Hematopoietic multipotent progenitor cell (in vitro differentiated cells): Measurements from ENCODE around the gene ST6GALNAC1. TPM values are rescaled to one million over a fixed set of nuclear protein-coding genes. Genes with fewer than 3 reads are reported as not detected.

Source experiments
- DNase-seq, 3 donors: peaks; one replicate each; pipeline ENCODE4 v3.0.0-alpha.2; 2011 to 2015; ENCODE audit warnings: low read depth in 2 of 3, low spot score in 2 of 3
- small RNA-seq: library from RNA; depleted of rRNA; stranded (forward); fragments of <200 nt; gene quantifications from one replicate; pipeline ENCODE3, GENCODE V24; 2012
- total RNA-seq: library from RNA; depleted of rRNA; stranded (reverse); fragments of >200 nt; gene quantifications from one replicate; pipeline ENCODE4 v1.2.3, GENCODE V29; 2012

Gene ST6GALNAC1
- total RNA-seq, 1 donor = 1.6 TPM

DNA sequence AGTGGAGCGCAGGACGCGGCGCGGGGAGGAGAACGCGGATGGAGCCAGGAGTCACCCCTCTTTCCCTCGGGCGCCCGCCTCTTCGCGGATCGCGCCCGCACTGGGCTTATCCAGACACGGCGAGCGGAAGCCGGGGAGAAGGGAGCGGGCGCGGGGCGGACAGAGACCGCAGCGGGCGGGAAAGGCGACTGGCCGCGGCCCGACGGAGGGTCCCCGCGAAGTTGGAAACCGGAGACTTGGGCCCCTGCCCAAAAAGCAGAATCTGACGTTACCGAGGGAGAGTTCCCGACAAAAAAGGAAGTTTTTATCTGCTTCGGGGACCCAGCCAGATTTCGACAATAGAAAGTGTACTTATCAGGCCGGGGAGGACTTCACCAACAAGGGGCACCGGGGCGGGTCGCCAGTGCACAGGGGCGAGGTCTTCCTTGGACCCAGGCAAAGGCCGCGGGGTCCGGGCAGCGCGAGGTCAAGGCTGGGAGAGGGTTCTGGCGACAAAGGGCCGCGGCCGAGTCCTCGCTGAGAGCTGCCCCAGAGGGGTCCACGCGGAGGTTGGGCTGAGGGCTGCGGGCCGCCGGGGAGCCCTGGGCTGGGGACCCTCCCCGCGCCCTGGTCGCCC lies 58.4 kb downstream of the ST6GALNAC1 start:
- no peak for DNase-seq

DNA sequence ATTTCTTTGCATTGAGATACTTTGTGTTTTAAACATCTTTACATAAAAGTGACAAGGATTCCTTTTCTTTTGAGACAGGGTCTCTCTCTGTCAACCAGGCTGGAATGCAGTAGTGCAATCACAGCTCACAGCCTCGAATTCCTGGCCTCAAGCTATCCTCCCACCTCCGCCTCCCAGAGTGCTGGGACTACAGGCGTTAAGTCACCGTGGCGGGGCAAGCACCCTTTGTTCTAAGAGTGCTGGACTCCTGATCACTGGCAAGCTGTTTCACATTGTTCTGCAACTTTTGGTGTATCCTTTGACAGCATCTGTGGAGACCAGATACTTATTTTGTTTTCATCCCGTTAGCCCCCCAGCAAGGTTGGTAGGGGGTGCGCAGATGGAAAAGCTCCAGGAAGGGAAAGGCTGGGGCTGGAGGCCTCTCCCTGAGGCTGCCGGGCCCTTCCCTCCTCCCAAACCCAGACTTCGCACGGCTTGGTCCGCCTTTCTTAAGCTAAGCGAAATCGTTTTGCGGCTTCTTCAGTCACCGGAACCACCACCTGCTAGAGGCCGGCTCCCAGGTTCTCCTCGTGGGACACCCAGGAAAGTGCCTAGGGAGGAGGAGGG lies 59.0 kb downstream of the ST6GALNAC1 start:
- no peak for DNase-seq

DNA sequence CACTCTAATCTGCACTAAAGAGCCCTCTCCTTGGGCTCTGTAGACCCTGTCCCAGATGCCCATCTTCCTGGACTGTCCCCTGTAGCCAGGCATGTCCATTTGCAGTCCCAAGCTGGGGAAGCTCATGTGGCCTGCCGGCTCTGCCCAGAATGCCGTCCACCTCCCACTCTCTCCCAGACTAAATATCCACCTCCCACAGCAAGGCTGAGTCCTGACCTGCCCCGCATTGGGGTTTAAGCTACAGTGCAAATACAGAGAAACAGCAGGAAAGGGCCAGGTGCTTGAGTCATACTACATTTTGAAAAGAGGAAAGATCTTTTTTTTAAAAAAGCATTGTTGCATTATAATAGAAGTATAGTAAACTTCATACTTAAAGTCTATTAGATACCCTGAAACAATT lies 60.9 kb downstream of the ST6GALNAC1 start:
- DNase-seq = no peak

DNA sequence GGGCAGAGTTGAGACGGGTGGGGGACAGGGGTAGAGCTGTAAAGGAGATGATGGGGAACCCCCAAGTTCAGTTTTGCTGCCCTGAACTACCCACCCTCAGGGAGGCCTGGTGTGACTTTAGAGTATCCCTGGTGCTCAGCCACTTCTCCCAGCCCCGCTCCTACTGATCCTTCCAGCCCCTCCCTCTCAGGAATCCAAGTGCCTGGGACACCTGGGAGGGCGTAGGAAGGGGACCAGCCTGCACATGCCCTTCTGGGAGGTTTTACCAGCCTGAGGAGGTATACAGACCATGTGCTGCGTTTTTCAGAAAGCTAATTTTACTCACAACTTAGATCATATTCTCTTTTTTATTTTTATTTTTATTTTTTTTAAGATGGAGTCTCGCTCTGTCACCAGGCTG lies 62.0 kb downstream of the ST6GALNAC1 start:
- no peak for DNase-seq

DNA sequence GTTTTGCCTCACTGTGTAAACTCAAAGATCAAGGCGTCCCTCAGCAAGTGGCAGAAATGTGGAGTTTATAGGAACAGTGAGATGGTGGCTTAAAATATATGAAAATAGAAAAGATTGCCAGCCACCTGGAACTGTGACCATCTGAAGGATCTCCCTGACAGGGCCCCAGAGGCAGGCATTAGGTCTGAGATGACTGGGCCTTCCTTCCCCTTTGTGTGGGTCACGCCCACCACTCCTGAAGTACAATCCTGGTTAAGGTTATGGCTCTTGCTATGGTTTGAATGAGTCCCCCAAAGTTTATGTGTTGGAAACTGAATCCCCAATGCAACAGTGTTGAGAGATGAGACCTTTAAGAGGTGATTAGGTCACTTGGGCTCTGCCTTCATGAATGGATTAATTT lies 64.3 kb downstream of the ST6GALNAC1 start:
- DNase-seq = peak in 1 of 3 donors; percentile 31

DNA sequence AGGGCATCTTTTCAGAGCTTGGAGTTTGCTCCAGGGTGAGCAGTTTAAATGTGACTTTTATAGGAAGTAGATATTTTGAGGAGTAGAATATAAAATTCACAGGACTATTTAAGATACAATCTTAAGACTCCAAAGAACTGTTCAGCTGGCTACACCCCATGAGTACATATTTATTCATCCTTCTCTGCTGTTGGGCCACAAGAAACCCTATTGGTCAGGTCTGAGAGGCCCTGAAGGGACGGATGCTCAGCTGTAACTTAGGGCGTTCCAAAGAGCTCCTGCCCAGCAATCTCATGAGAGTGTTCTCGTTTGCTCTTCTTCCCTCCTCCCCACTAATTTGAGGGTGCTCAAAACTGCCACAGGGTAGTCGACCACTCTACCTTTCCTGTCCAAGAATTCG lies 65.2 kb downstream of the ST6GALNAC1 start:
- DNase-seq = no peak

DNA sequence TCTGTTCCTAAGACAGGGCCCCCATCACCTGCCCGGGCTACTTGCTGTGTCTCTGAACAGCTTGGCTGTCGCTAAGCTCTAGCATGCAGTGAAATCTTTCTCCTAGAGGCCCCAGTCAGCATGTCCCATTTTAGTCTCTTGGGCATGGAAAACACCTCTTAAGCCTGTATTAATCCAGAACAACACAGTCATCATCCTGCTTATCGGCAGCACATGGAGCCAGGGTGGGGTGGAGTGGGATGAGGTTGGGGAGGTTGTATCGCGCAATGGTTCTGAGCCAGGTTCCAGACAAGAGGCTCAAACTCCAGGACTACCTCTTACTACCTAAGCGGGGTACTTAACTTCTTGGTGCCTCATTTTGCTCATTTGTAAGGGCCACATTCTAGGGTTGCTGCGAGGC lies 65.7 kb downstream of the ST6GALNAC1 start:
- no peak for DNase-seq

DNA sequence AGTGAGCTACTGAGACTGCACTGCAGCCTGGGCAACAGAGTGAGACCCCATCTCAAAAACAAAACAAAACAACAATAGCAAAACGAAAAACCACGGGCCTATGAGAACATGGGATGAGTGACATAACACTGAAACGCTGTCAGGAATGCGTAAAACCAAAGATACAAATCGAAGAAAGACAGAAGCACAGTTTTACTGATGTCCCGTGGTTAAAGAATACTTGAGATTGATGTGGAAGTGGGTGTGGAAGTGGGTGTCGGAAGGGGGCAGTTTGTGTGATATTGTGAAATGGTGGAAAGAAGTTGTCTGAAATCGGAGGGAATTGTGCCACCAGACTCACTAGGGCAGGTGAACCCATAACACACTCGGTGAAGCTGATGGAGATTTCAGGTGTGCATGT lies 67.4 kb downstream of the ST6GALNAC1 start:
- no peak for DNase-seq

DNA sequence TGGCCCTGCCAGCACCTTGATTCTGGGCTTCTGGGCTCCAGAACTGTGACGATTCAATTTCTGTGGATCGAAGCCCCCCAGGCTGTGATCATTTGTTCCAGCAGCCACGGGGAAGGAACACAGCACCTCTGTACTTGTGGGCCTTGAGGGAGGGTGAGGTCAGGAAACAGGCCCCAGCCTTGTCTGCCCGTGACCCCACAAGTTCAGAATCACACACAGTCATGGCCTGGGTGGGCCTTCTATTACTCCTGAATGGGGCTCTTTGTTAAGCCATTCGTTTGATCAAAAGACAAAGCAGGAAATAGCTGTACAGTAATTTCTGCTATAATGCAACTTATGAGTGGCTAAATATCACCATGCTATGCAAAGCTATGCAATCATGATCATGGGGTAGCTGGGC lies 68.0 kb downstream of the ST6GALNAC1 start:
- DNase-seq = no peak

Small RNA genes within 50 kb of the gene (small RNA-seq; reads per million reads assigned to genes)
- not detected for gene AC015802.2
- not detected for gene RNU6-227P

Other genes starting within 250 kb of the ST6GALNAC1 start
- 46.3 TPM for gene UBE2O, start 190.6 kb downstream of the ST6GALNAC1 start, total RNA-seq
- gene AANAT, start 176.2 kb downstream of the ST6GALNAC1 start, total RNA-seq = under 0.01 TPM
- 13.7 TPM for gene RHBDF2, start 142.3 kb downstream of the ST6GALNAC1 start, total RNA-seq
- 1.1 TPM for gene CYGB, start 106.0 kb downstream of the ST6GALNAC1 start, total RNA-seq
- gene PRCD, start 103.7 kb downstream of the ST6GALNAC1 start, total RNA-seq = 0.81 TPM
- gene ST6GALNAC2, start 57.9 kb downstream of the ST6GALNAC1 start, total RNA-seq = 0.81 TPM
- gene MXRA7, start 67.2 kb upstream of the ST6GALNAC1 start, total RNA-seq = 3.2 TPM
- 16.7 TPM for gene JMJD6, start 82.8 kb upstream of the ST6GALNAC1 start, total RNA-seq
- gene METTL23, start 83.1 kb upstream of the ST6GALNAC1 start, total RNA-seq = 43.4 TPM
- gene SRSF2, start 93.6 kb upstream of the ST6GALNAC1 start, total RNA-seq = 375 TPM
- 26.7 TPM for gene MFSD11, start 94.4 kb upstream of the ST6GALNAC1 start, total RNA-seq
- gene MGAT5B, start 224.6 kb upstream of the ST6GALNAC1 start, total RNA-seq = 0.27 TPM